Spleen (tissue), 7 donors: Measurements from ENCODE around the gene RPL7L1.

Source experiments
- CTCF ChIP-seq, 11 experiments: fragments of 200-600 bp in 7 of 11; fragments of 450-650 bp in 4 of 11; sonication (generic) in 4 of 11; IDR thresholded peaks in 8 of 11; conservative IDR thresholded peaks in 3 of 11; 1 replicate in 7 of 11; 2 replicates in 4 of 11; pipeline versions ENCODE4 v1.4.0 to v1.8.0; 2016 to 2021; ENCODE audit warnings: antibody characterized with exemption in 11 of 11, inconsistent platforms in 4 of 11, mild to moderate bottlenecking in 1 of 11
- POLR2A ChIP-seq, 3 donors: fragments of 450-650 bp; IDR thresholded peaks; one replicate each; pipeline ENCODE4 v1.5.1; 2017; ENCODE audit warnings: antibody characterized with exemption in 3 of 3, mild to moderate bottlenecking in 1 of 3
- donor health status: DM: no; HTN: no; CAD: no; lungs with moderate emphysema.
- donor health status: DM: no; HTN: no; CAD: no.
- donor health status: DM: no; HTN: no; CAD: no.

- no peak for TF ChIP-seq CTCF (IDR thresholded peaks at IDR 0.05 in 8 of 11, conservative IDR thresholded peaks at IDR 0.05 in 3 of 11)
- no peak for TF ChIP-seq POLR2A (IDR thresholded peaks at IDR 0.05)
These were observed 53.0 kb downstream of the RPL7L1 start for GRCh38 chr6:42932412-42932811.
